ENCODE measurements around the gene SFTPD.

SFTPD gene

GRCh38 chr10:79944428-79945395, 4.2 kb downstream of the SFTPD start:
- no peak for DNase-seq

- DNase-seq: no peak
These were observed 5.0 kb downstream of the SFTPD start for GRCh38 chr10:79943871-79944270.

- no peak for DNase-seq
These were observed 6.4 kb downstream of the SFTPD start for GRCh38 chr10:79942261-79943185.

- no peak for DNase-seq
These were observed 7.2 kb downstream of the SFTPD start for GRCh38 chr10:79941585-79942210.

GRCh38 chr10:79941146-79941545, 7.8 kb downstream of the SFTPD start:
- DNase-seq: no peak

- no peak for DNase-seq
These were observed 8.5 kb downstream of the SFTPD start for GRCh38 chr10:79940431-79940830.

GRCh38 chr10:79939969-79940368, 8.9 kb downstream of the SFTPD start:
- no peak for DNase-seq

- peak; percentile 35 to 84 for DNase-seq
These were observed 10.0 kb downstream of the SFTPD start for GRCh38 chr10:79938728-79939406.

GRCh38 chr10:79937701-79938151, 11.2 kb downstream of the SFTPD start:
- DNase-seq: no peak

GRCh38 chr10:79936625-79937615, 12.0 kb downstream of the SFTPD start:
- DNase-seq: peak in 1 of 2 donors; percentile 17

GRCh38 chr10:79933961-79934360, 14.9 kb downstream of the SFTPD start:
- no peak for DNase-seq

GRCh38 chr10:79932841-79933379, 16.0 kb downstream of the SFTPD start:
- DNase-seq: no peak

- no peak for DNase-seq
These were observed 16.6 kb downstream of the SFTPD start for GRCh38 chr10:79932307-79932706.

GRCh38 chr10:79930751-79931150, 18.2 kb downstream of the SFTPD start:
- DNase-seq: no peak

- no peak for DNase-seq
These were observed 18.6 kb downstream of the SFTPD start for GRCh38 chr10:79930267-79930666.

- DNase-seq: peak; percentile 64 to 74
These were observed 19.4 kb downstream of the SFTPD start for GRCh38 chr10:79929409-79929904.

- DNase-seq: no peak
These were observed 20.8 kb downstream of the SFTPD start for GRCh38 chr10:79928028-79928583.

GRCh38 chr10:79927111-79927828, 21.6 kb downstream of the SFTPD start:
- DNase-seq: no peak

- no peak for DNase-seq
These were observed 22.9 kb downstream of the SFTPD start for GRCh38 chr10:79926037-79926436.
